GM12878 (cell line): ENCODE data around the gene CHEK1. TPM values are rescaled to one million over a fixed set of nuclear protein-coding genes. Genes with fewer than 3 reads are reported as not detected.

Experiments used
- ATAC-seq: fragments of 200-7000 bp; cut with Tn5 transposase; 3 replicates; pipeline ENCODE4 v1.9.1; 2020; ENCODE audit warnings: mild to moderate bottlenecking, moderate library complexity
- BruUV-seq: library from RNA; stranded (reverse); fragments of 400-500 nt; replicated peaks from 2 replicates; lab custom pipeline; 2021; lab: Mats Ljungman, UMichigan
- CTCF ChIA-PET: fragments of 300-600 bp; sonication (Branson Sonifier 250); formaldehyde crosslinking; extraction: SDS; loops from one replicate; lab custom pipeline; 2021; ENCODE audit warnings: inconsistent platforms; lab: Yijun Ruan, JAX
- POLR2A ChIA-PET: fragments of 350-600 bp; formaldehyde crosslinking; extraction: SDS; loops from one replicate; lab custom pipeline; 2021; ENCODE audit warnings: inconsistent platforms; lab: Charles Lee
- RAD21 ChIA-PET: fragments of 300-600 bp; sonication (Branson Sonifier 250); formaldehyde crosslinking; loops from one replicate; lab custom pipeline; 2023; ENCODE audit warnings: antibody characterized with exemption; ENCODE audit not compliant: unreplicated experiment; lab: Charles Lee
- SMC1A ChIA-PET: fragments of 300-600 bp; sonication (Branson Sonifier 250); formaldehyde crosslinking; loops from one replicate; lab custom pipeline; 2023; ENCODE audit not compliant: unreplicated experiment, uncharacterized antibody; lab: Charles Lee
- DNase-seq: peaks from one replicate; pipeline ENCODE4 v3.0.0-alpha.2; 2011; ENCODE audit warnings: low read depth, low spot score
- FAIRE-seq: peaks from 3 replicates; lab custom pipeline; 2011; peaks lifted over from hg19 to GRCh38; lab: Jason Lieb, UNC
- H2AFZ ChIP-seq: 2 replicates; pipeline ENCODE4 v1.6.0; 2011; ENCODE audit warnings: low read depth, low read length, control low read depth; ENCODE audit not compliant: control insufficient read depth
- H3K27ac ChIP-seq: 2 replicates; pipeline ENCODE4 v1.5.1; 2011; ENCODE audit warnings: control low read depth; ENCODE audit not compliant: control insufficient read depth, insufficient read depth
- H3K27me3 ChIP-seq, 2 experiments: replicated peaks in 1 of 2; 2 replicates each; pipeline versions ENCODE4 v1.6.0 to v1.6.1; 2011; ENCODE audit warnings: low read length in 1 of 2; ENCODE audit not compliant: control insufficient read depth in 2 of 2, insufficient read depth in 2 of 2
- H3K36me3 ChIP-seq, 2 experiments: 2 replicates each; pipeline ENCODE4 v1.5.1; 2011; ENCODE audit warnings: low read length in 1 of 2; ENCODE audit not compliant: control insufficient read depth in 2 of 2, insufficient read depth in 2 of 2
- H3K4me1 ChIP-seq: 2 replicates; pipeline ENCODE4 v1.6.1; 2011; ENCODE audit warnings: mild to moderate bottlenecking, low read length, moderate library complexity, mixed read lengths; ENCODE audit not compliant: control insufficient read depth, insufficient read depth
- H3K4me2 ChIP-seq: 2 replicates; pipeline ENCODE4 v1.6.0; 2011; ENCODE audit warnings: control low read depth; ENCODE audit not compliant: control insufficient read depth, insufficient read depth
- H3K4me3 ChIP-seq: fragments of 200-600 bp; sonication (generic); 2 replicates; pipeline ENCODE4 v1.5.1; 2016
- H3K79me2 ChIP-seq: 2 replicates; pipeline ENCODE4 v1.6.0; 2011; ENCODE audit warnings: low read length; ENCODE audit not compliant: control insufficient read depth, insufficient read depth
- H3K9ac ChIP-seq: 2 replicates; pipeline ENCODE4 v1.8.0; 2011; ENCODE audit warnings: low read length, control low read depth, mixed read lengths; ENCODE audit not compliant: control insufficient read depth, insufficient read depth
- H3K9me3 ChIP-seq: replicated peaks from 3 replicates; pipeline ENCODE4 v1.5.1; 2011; ENCODE audit warnings: mild to moderate bottlenecking, low read length; ENCODE audit not compliant: control insufficient read depth, insufficient read depth
- H4K20me1 ChIP-seq: 2 replicates; pipeline ENCODE4 v1.6.0; 2011; ENCODE audit not compliant: control insufficient read depth, insufficient read depth
- CBFB ChIP-seq: IDR thresholded peaks from 2 replicates; pipeline ENCODE4 v1.6.1; 2016; ENCODE audit warnings: antibody characterized with exemption, low read depth
- HSF1 ChIP-seq: fragments of 150-350 bp; IDR thresholded peaks from 2 replicates; pipeline ENCODE4 v1.6.1; 2014; ENCODE audit warnings: mild to moderate bottlenecking, low read depth, low read length
- IKZF2 ChIP-seq, 2 experiments: fragments of 450-650 bp; IDR thresholded peaks; 2 replicates each; pipeline ENCODE4 v1.6.1; 2017; ENCODE audit warnings: mild to moderate bottlenecking in 2 of 2, moderate library complexity in 2 of 2
- MLLT1 ChIP-seq: fragments of 450-650 bp; IDR thresholded peaks from 2 replicates; pipeline ENCODE4 v1.6.1; 2016; ENCODE audit warnings: mild to moderate bottlenecking
- SMC3 ChIP-seq: IDR thresholded peaks from 2 replicates; pipeline ENCODE4 v1.6.1; 2011; ENCODE audit warnings: low read length, improper control_type of control experiment, borderline replicate concordance
- STAT1 ChIP-seq: fragments of 450-650 bp; conservative IDR thresholded peaks from 2 replicates; pipeline ENCODE4 v1.6.1; 2014; ENCODE audit warnings: antibody characterized with exemption, mild to moderate bottlenecking
- TCF7 ChIP-seq: IDR thresholded peaks from 2 replicates; pipeline ENCODE4 v1.6.1; 2014; ENCODE audit warnings: antibody characterized with exemption, borderline replicate concordance
- ZNF384 ChIP-seq: IDR thresholded peaks from 2 replicates; pipeline ENCODE4 v1.6.1; 2012; ENCODE audit warnings: low read depth, mild to moderate bottlenecking, low read length, improper control_type of control experiment, borderline replicate concordance
- WGBS: methylation state at CpG from one replicate; pipeline ENCODE4 v1.1.6; 2016; ENCODE audit warnings: low lambda C conversion rate; ENCODE audit not compliant: insufficient replicate concordance, insufficient coverage; ENCODE audit errors: missing lambda C conversion rate; 5-methylcytosine and 5-hydroxymethylcytosine counted together
- in situ Hi-C: fragments of 300-500 bp; cut with MboI; formaldehyde crosslinking; loops from 9 replicates; pipeline ENCODE4 v1.14.3; 2018; ENCODE audit warnings: mixed read lengths
- intact Hi-C: fragments of 100-400 bp; cut with micrococcal nuclease; formaldehyde crosslinking; loops from one replicate; pipeline ENCODE4 v1.14.2; 2022; ENCODE audit not compliant: unreplicated experiment
- polyA plus RNA-seq, 11 experiments: library from polyadenylated mRNA; depleted of rRNA in 4 of 11; unstranded in 6 of 11; stranded (reverse) in 5 of 11; fragments of >200 nt; fragmentation: Nextera tagmentation in 4 of 11; fragmentation: Illumina TruSeq in 1 of 11; extraction: Ambion mirVana in 4 of 11; extraction: Trizol in 1 of 11; gene quantifications; 1 replicate in 1 of 11; 2 replicates in 10 of 11; pipeline versions ENCODE4 v1.2.1 to v1.2.3, GENCODE V29; 2011 to 2016; ENCODE audit warnings: inconsistent platforms in 2 of 11, missing spikeins in 2 of 11, low read depth in 1 of 11
- total RNA-seq, 4 experiments: library from RNA; depleted of rRNA in 3 of 4; stranded (reverse); fragments of >200 nt in 3 of 4; fragmentation: Illumina TruSeq in 1 of 4; extraction: Trizol in 1 of 4; gene quantifications; 2 replicates each; pipeline versions ENCODE4 v1.2.1 to v1.2.3, GENCODE V29; 2013 to 2021

The CHEK1 gene
- total and polyA plus RNA-seq, 10 of the 15 experiments (the other 5 are each of a cell fraction or from before 2014, with no cell fraction given), result 42.1 to 72.9 (median 65.6) TPM

GRCh38 chr11:125603207-125603606, 21.8 kb upstream of the CHEK1 start:
- Histone ChIP-seq H2AFZ (no peak overlapping the region), H3K9ac (no peak overlapping the region), H3K27ac (no peak overlapping the region), H4K20me1 (no peaks in the 10 kb centered on the region), H3K9me3 (no peaks in the 10 kb centered on the region), H3K36me3 (peaks cover 15 to 54% of the 10 kb centered on the region in 2 experiments), H3K27me3 (no peaks in the 10 kb centered on the region), H3K4me2 (no peak overlapping the region), H3K79me2 (peaks cover 2% of the 10 kb centered on the region), H3K4me1 (no peaks in the 10 kb centered on the region), H3K4me3 (no peak overlapping the region)
- in situ Hi-C loops, result no loop called here
- ChIA-PET POLR2A (interaction anchor here (1.5 kb wide), 1 partner anchor 10 kb away, joined by 4 read pairs; the partner anchor contains the start of gene STT3A), CTCF (interaction anchor here (0.7 to 1.0 kb wide), 2 partner anchors 75 to 247 kb away, joined by 3 to 4 read pairs; no protein-coding TSS in a partner anchor), SMC1A (interaction anchor here (0.8 to 1.4 kb wide), 2 partner anchors 10 to 17 kb away, joined by 4 to 7 read pairs; partner anchors contain the start of gene STT3A), RAD21 (interaction anchor here (1.1 kb wide), 1 partner anchor 35 kb away, joined by 3 read pairs; the partner anchor contains the start of gene EI24)
- intact Hi-C loops, result no loop called here
- TF ChIP-seq SMC3, result no peak
- no peak for TF ChIP-seq STAT1
- DNase-seq, result no peak
- no peak for ATAC-seq
- WGBS, result 94% methylated on average over 3 of the region's 3 CpGs
- FAIRE-seq, result no peak
- BruUV-seq, result no TSS peak

GRCh38 chr11:125605417-125605816, 19.5 kb upstream of the CHEK1 start:
- H3K36me3 ChIP-seq, result peaks cover 21 to 58% of the 10 kb centered on the region in 2 experiments
- H2AFZ ChIP-seq, result no peak overlapping the region
- intact Hi-C loops, result no loop called here
- H3K9me3 ChIP-seq, result no peaks in the 10 kb centered on the region
- H3K4me1 ChIP-seq, result no peaks in the 10 kb centered on the region
- ChIA-PET POLR2A (no interaction called here), CTCF (no interaction called here), SMC1A (no interaction called here), RAD21 (no interaction called here)
- no peak for FAIRE-seq
- no peak for DNase-seq
- ATAC-seq, result no peak
- no peak overlapping the region for H3K27ac ChIP-seq
- no TSS peak for BruUV-seq
- H3K9ac ChIP-seq, result no peak overlapping the region
- H3K4me2 ChIP-seq, result no peak overlapping the region
- no peaks in the 10 kb centered on the region for H4K20me1 ChIP-seq
- no peaks in the 10 kb centered on the region for H3K27me3 ChIP-seq
- in situ Hi-C loops, result no loop called here
- no peaks in the 10 kb centered on the region; the same call in 1 of the 2 replicates for H3K79me2 ChIP-seq
- TF ChIP-seq HSF1, result no peak
- no peak for TF ChIP-seq TCF7
- no peak for TF ChIP-seq IKZF2 (IDR thresholded peaks at IDR 0.05)
- TF ChIP-seq CBFB, result no peak
- no peak for TF ChIP-seq MLLT1
- TF ChIP-seq ZNF384, result no peak
- no peak overlapping the region for H3K4me3 ChIP-seq
